ENCODE measurements around the gene WHRN.

WHRN gene

DNA sequence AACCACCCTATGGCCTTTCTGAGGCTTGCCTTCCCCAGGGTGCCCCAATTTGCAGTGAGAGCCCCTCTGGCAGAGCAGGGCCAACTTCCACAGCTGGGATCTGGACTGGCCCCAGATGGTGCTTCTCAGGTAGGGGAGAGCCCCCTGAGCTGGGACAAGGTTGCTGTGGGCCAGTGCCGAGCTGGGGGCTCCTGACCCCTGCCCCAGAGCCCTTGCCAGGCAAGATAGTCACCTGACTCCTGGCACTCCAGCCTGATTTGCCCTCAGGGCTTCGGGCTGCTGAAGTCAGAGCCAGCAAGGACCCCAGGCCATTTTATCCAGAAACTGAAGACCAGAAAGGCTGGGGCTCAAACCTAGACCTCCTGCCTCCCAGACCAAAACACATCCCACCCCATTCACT is 84.1 kb downstream of the WHRN start:
- DNase-seq (ENCODE audit: low read depth in 2 of 2): no peak

DNA sequence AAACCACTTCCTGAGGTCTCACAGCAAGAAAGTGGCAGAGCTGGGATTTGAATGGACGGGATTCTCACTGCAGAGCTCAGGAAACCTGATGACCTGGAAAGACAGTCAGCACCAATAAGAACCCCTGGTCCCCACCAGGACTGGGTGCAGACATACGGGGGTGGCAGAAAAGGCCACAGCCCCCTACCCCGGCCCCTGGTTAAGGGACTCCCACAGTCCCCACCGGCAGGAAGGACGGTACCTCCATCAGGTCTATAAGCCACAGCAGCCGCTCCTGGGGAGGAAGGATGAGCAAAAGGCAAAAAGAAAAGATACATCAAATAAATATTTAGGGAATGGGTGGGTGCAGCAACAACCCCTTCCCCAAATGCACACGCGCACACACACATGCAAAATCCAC is 85.5 kb downstream of the WHRN start:
- DNase-seq (ENCODE audit: low read depth in 2 of 2): no peak

DNA sequence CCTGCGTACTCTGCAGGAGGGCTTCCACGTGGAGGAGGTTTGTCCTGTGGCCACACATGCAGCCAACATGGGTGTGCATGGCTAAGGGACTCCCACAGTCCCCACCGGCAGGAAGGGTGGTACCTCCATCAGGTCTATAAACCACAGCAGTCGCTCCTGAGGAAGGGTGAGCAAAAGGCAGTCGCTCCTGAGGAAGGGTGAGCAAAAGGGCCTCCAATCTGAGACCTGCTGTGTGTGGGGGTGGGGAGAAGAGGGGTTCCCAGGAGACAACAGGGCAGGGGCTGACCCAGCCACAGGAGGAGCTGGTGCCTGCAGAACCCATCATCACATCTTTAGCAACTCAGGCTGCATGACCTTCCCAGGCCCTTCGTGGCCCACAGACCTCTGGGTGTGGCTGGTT is 87.2 kb downstream of the WHRN start:
- DNase-seq (ENCODE audit: low read depth in 2 of 2): no peak

DNA sequence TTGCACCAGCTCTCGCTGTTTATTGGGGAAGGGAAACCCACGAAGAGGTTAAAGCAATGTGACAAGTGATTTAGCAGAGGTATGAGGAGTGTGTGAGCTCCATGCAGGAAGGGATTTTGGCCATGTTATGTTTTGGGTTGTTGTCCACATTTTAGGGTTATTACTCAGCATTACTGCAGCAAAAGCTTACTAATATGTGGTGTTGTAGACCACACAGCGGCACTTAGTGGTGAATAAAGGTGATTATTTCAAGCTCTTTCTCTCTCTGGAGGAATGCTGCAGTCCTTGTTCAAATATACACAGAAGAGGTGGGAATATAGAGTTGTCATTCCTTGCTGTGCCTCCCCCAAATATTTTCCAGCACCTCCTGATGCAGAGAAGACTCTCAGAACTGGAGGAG is 87.8 kb downstream of the WHRN start:
- DNase-seq (ENCODE audit: low read depth in 2 of 2): no peak

DNA sequence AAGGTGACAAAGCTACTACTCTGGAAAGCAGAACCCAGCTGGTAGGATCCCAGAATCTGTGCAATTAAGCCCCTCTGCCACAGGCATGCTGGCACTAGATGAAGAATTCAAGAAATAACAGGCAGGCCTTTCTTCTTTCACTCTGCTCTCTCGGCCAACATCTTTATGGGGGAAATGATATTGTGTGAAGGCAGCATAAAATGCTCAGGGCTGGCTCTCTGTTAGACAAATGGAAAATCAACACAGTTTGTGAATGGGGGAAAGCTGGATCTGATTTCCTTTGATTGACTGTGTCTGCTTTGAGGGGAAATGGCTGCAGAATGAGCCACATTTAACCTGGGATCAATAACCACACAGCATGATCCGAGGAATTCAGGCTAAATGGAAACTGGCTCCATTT is 88.4 kb downstream of the WHRN start:
- DNase-seq (ENCODE audit: low read depth in 2 of 2): no peak

DNA sequence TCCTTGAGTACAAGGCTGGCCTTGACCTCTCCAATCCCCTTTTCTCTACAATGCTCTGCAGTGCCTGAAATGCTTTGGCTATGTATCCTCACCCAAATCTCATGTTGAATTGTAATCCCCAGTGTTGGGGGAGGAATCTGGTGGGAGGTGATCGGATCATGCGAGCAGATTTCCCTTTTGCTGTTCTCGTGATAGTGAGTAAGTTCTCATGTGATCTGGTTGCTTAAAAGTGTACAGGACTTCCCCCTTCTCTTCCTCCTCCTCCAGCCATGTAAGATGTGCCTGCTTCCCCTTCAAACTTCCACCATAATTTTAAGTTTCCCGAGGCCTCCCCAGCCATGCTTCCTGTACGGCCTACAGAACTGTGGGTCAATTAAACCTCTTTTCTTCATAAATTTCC is 89.0 kb downstream of the WHRN start:
- DNase-seq (ENCODE audit: low read depth in 2 of 2): no peak

DNA sequence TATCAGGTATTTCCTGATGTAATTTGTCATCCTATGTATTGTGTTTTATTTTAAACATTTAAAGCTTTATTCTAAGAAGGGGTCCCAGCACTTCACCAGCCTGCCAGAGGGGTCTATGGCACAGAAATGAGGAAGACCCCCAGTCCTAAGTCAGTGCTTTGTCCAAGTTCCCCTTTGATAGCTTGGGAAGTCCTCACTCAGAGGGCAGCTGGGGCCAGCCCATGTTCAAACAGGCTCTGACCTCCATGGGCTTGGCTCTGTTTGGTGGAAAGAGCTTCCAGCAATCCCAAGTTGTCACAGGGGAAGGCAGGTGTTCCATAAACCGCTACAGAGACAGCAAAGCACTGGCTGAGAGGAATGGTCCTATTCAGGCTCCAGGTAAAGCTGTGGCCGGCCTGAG is 90.9 kb downstream of the WHRN start:
- DNase-seq (ENCODE audit: low read depth in 2 of 2): no peak

DNA sequence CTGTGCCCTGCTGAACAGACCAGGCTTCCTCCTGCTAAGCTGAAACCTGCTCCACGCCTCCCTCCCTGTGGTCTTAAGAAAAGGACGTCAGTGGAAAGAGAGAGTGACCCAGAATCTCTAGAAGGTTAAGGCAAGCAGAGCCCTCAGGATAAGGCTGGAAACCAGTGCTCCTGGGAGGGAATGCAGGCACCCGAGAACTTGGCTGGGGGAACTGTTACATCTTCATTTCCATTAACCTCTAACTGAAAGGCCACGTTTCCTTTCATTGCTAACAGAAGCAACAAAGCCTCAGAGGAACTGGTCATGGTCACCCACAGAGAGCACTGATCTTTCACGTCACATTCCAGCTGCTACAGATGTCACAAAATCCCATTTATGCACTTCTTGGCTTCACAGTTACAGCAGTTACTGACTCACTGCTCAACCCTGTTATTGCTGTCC is 91.4 kb downstream of the WHRN start:
- DNase-seq (ENCODE audit: low read depth in 2 of 2): no peak

DNA sequence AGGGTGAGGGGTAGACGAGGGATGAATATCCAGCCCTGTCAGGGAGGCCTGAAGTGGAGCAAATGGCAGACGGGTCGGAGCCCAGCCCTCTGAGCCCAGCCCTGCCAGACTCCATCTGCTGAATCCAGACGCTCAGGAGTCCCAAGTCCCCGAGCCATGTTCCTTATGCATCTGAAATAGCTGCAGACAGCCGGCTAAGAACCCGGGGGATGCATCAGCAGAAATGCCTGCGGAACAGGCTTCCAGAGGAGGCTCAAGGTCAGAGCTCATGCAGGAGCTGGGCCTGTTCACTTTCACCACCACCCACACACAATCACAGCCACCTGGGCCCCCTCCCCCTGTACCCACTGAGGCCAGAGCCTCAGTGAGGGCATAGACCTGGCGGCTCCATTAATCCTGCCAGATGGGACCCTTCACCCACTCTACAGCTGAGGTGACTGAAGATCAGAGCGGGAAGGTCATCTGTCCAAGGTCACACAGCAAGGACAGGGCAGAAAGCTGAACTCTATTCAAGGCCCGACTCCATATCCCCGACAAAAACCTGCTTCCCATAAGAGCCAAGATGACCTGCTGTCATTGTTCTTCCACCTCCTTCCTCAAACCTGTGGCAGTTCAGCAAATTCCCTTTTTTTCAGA is 93.1 kb downstream of the WHRN start:
- DNase-seq (ENCODE audit: low read depth in 2 of 2): no peak

DNA sequence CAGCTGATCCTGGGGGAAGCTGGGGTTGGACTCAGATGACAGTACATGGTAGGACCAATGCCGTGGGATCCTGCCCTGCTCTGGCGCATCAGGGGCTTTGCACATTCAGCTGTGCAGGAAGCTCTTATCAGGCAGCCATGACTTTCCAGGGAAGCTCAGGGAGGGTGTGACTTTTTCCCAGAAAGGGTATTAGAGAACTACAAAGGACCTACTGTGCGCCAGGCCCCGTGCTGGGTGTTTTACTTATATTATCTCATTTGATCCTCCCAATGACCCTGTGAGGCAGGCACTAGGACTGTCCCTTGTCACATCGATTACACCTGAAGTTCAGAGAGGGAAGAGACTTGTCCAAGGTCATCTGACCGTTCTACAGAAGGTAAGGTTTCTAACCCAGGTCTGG is 93.8 kb downstream of the WHRN start:
- no peak for DNase-seq (ENCODE audit: low read depth in 2 of 2)

DNA sequence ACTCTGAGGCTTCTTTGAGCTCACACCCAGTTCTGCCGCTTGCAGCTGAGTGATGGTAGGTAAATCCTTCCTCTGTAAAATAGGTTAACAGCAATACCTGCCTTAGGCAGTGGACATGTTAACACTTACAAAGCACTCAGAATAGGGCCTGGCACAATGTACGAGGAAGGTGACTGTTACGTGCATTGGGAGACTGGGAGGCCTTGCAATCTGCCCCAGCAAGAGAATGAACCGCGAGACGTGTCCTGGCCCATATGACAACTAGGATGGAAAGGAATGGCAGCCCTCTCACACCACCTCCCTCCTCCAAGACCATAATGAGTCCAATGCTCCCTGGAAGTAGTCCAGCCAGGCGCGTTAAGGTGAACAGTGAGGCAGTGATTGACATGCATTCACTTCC is 94.4 kb downstream of the WHRN start:
- DNase-seq (ENCODE audit: low read depth in 2 of 2): no peak

DNA sequence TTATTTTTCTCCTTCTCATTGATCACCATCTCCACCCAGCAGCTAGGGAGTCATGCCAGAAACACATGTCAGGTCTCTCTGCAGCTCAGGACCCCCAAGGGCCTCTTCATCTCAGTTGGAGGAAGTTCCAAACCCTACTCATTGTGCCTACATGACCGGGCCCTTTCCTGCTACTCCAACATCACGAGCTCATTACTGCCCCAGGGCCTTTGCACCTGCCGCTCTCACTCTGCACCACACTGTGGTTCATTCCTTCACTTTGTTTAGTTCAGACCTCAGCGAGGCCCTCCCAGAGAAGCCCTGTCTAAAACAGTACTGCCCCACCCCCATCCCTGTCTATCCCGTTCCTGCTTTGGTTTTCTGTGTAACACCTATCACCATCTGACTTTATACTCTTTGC is 95.4 kb downstream of the WHRN start:
- no peak for DNase-seq (ENCODE audit: low read depth in 2 of 2)

DNA sequence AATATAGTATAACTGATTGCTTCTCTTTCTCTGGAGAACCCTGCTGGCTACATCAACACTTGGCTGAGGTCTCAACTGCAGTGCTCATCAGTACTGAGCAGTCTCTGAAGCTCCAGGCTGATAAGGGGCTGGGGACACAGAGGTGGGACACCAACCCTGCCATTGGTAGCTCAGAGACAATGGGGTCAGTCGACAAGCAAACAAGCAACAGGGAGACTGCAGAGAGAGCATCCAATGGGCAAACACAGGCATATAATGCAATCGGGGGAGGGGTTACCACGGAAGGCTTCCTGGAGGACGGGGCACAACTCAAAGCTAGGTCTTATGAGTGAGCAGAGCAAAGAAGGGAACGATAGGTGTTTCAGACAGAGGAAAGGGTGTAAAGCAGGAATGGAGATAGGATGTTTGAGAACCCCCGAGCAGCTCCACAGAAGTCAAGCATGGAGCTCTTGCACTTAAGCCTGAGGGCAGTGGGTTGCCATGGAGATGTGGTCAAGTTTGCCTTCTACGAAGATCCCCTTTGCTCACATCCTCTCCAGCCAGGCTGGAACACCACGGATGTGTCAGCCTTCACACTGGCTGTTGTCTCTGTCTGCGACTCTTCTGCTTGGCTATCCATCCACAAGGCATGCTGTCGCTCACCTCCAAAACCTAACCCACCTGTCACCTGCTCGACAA is 96.0 kb downstream of the WHRN start:
- no peak for DNase-seq (ENCODE audit: low read depth in 2 of 2)

DNA sequence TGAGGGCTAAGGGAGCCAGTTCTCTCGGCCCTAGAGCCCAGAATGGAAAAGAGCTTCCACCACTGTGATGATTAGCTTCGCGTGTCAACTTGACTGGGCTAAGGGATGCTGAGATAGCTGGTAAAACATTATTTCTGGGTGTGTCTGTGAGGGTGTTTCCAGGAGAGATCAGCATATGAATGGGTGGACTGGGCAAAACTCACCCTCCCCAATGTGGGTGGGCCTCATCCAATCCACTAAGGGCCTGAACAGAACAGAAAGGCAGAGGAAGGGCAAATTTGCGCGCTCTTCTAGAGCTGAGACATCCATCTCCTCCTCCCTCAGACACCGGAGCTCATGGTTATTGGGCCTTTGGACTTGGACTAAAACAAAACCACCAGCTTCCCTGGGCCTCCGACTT is 96.6 kb downstream of the WHRN start:
- DNase-seq (ENCODE audit: low read depth in 2 of 2): no peak

DNA sequence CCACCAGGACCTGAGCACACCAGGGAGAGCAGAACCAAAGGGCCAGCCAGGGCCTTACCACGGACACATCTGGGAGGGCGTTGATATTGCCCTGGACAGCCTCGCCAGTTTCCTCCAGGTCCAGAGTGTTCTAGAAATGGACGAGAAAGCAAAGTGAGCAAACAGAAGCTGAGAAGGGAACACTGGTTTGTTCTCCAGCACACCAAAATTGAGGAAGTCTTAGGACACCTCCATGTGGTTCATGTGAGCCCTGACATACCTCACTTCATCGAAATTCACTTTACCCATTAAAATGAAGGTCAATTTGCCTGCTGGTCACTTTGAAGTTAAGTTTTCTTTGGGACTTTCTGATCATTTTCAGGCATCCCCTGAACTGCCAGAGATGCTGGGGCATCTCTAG is 97.4 kb downstream of the WHRN start:
- no peak for DNase-seq (ENCODE audit: low read depth in 2 of 2)

DNA sequence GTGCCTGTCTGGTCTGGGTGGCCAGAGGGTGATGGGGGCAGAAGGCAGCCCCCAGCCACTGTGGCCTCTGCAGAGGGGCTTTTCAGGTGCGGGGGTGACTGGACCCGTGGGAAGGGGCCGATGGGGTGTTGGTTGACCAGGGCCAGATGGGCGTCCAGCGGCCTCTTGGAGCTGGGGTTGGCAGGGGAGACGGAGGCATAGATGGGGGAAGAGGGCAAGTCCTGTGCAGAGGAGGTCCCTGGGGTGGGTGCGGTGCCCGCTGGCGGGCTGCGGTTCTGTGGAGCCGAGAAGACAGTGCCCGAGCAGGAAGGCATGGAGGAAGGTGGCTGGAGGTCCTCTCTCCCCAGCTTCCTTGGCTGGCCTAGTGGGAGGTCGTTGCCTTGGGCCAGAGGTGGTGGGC is 98.8 kb downstream of the WHRN start:
- no peak for DNase-seq (ENCODE audit: low read depth in 2 of 2)

DNA sequence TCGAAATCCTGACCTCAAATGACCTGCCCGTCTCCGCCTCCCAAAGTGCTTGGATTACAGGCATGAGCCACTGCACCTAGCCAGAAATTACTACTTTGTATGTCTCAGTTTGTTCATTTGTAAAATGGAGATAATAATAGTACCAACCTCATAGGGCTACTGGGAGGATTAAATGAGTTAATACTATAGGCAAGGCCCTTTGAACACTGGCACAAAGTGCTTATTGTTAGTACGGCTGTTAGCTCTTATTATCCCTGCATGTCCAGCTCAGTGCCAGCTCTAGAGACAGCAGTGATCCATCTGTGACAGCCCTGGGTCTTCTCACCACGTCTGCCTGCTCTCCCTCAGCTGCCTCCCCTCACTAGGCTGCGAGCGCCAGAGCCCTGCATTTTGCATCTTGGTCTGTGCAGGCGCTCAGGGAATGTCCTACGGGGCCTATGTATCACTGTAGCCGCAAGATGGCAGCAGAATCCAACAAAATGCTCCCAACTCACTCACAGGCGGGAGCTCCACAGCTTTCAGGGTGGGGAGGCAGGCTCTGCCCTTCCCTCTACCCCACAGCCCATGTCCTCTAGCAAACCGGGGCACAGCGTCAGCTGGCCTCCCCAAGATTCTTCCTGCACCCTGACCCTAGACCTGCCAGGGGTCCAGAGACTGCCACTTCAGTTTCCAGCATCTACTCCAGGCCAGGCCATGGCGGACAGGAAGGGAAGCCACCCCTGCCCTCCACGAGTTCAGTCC is 99.8 kb downstream of the WHRN start:
- DNase-seq (ENCODE audit: low read depth in 2 of 2): peak in 1 of 2 donors; percentile 56

DNA sequence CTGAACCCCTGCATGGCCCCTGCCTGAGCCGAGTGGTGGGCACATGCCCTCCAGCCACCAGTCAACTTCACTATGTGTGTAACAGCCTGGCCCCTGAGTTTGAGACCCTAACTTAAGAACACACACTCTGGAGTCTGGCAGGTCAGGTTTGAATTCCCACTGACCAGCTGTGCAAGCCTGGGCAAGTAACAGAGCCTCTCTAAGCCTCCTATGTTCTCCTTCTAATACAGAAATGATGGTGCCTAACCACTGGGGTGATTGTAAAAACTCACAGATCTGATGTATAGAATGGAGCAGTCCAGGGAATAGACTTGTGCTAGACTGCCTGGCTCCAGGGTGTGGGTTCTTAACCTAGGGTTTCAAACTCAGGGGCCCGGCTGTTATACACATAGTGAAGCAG is 100.7 kb downstream of the WHRN start:
- no peak for DNase-seq (ENCODE audit: low read depth in 2 of 2)

DNA sequence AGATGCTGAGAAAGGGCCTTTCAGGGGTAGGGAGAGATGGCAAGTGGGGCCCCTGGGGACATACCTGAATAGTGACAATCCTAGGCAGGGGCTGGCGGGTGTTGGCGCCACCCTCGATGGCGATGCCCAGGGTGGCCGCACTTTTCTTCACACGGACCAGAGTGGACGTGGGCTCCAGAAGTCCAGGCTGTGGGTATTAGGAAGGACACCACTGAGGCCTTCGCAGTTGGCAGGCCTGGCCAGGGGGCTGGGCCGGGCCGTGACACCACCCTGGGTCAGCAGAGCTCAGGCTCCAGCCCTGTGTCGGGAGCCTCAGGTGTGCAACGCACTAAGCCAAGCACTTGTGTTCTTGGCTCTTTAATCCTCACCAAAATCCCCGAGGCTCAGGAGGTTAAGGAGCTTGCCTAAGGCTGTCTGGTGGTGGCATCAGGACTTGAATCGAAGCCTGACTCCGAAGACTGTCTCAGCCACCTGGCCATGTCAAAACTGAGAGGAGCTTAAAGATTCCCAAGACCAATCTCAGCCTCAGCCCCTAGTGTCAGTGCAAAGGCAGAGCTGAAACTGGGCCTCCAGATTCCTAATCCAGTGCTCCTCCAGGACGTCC is 102.0 kb downstream of the WHRN start:
- DNase-seq (ENCODE audit: low read depth in 2 of 2): no peak

DNA sequence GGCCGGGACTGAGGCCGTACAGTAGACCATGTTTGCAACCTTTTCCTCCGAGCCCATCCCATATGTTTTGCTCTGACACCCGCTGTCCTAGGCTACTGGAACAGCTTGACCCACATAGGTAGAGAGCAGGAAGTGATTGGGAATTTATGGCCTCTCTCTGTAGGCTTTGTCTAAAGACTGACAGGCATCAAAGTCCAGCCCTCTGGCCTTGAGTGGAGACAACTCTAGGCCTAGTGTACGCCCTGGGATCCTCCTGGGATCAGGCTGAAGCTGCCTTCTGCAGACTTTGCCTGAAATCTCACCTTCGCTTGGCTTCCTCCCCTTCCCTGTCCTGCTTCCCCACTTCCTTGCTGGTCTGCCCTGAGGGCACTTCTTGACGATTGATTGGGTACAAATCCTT is 103.9 kb downstream of the WHRN start:
- DNase-seq (ENCODE audit: low read depth in 2 of 2): no peak

DNA sequence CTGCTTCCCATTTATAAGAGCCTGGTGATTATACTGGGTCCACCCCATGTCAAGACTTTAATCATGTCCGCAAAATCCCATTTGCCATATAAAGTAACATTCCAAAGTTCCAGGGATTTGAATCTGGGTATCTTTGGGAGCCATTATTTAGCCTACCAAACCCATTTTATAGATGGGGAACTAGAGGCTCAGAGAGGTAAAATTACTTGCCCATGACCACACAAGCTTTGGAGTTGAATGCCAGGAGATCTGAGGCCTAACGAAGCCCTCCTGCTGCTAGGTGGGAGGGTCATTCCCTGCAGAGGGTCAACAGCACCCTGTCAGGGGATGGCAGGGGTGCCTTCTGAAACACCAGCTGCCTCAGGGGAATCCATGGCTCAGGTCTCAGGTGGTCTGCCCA is 104.5 kb downstream of the WHRN start:
- no peak for DNase-seq (ENCODE audit: low read depth in 2 of 2)

DNA sequence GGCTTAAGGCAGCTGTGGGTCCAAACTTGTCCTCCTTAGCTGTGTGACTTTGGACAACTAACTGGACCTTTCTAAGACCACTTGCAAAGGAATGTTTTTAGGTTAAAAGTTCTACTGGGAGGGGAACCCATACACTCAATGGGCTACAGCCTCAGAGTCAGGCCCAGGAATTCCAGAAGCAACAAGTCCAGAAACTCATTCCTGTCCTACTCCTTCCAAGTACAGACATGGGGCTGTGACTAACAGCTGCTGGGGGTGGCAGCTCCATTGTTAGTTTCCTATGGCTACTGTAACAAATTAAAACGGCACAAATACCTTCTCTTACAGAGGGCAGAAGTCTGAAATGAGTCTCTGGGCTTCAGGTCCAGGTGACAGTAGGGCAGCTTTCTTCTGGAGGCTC is 105.1 kb downstream of the WHRN start:
- DNase-seq (ENCODE audit: low read depth in 2 of 2): no peak

DNA sequence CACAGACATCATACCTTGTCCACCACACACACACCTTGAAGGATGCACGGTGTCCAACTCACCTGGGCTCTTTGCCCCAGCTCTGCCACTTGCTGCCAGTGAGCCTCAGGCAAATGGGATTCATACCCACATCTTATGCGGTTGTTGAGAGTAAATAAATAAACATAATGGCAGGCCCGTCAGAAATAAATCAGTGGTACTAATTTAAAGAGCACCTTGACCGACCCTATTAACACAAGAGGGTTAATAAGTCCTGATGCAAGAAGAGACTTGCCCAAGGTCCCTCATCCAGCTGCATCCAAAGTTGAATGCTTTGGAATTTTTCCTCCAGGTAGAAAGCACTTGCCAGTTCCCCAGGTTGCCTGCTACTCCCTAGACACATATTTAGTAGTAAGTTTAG is 105.9 kb downstream of the WHRN start:
- no peak for DNase-seq (ENCODE audit: low read depth in 2 of 2)

Data from stimulated activated CD8-positive, alpha-beta memory T cell treated with anti-CD3 and anti-CD28 coated beads, Interleukin-15, amount 100 ng/mL, for 48 hours (primary cell).